ENCODE measurements around the gene VSNL1. TPM values are rescaled to one million over a fixed set of nuclear protein-coding genes. Genes with fewer than 3 reads are reported as not detected.
A peak's percentile ranks its signal among the peaks of the same experiment; 100 is the strongest.
"Not testable (repeated sequence)": the region's sequence is repeated elsewhere in the genome, so short reads cannot be mapped to it uniquely, and the experiment has no call there.

The VSNL1 gene
- total RNA-seq, 1 donor from 2014 or later, result 65.6 TPM

DNA sequence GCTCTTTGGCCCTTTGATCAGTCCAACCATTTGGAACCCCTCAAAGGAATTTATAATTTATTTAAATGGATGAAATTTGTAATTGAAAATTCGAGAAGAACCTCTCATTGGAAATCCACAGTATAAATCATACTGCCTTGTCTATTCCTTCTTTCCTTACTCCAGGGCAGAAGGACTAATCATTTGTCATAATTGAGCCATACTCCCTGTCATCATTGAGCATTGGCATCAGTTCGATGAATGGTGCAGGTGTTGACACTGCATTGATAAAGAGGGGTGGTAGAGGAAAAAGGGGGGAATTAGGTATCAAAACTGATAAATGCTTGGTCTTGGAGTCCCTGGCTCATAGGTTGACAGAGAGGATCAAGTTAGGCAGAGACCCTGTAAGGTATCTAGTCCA is 2.0 kb downstream of the VSNL1 start:
- ATAC-seq, result no peak

DNA sequence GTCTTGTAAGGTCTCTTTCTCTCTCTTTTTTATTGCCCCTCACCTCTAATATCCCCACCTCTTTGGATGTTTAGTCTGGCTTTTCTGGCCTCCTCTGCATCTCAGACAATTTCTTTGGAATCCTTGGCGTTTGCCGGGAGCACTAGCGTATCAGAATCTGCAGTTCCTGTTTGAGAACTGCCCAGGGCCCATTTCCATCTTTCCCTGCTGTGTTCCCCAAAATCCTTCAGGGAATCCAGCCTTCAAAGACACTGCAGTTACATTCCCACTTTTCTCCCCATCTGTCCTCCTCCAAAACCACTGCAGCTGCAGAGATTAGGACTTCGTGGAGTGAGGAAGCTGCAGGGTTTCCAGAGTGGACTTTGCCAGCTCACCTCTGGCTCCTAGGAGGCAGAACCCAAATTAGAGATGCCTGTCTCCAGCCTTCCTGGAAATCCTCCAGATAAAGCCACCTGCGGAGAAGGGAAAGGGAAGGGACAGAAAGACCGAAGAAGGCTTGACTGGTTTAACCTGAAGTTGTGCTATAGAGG is 2.7 kb downstream of the VSNL1 start:
- no peak for ATAC-seq

DNA sequence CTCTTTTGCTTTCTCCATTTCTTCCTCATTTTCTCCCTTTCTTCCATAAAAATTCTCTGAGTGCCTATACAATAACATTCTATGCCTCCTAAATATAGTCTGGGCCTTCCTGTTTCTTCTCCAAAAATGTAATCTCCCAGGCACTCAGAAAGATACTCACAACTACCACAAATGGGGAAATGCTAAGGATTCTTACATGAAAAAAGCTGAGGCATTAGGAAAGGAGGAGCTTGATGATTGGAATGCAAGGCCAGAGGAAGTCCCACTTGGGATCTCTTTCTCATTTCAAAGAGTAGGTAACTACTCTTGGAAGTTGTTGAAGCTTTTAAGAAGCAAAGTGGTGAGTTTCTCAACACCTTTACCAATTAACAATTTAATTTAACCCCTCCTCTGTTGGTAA is 3.4 kb downstream of the VSNL1 start:
- no peak for ATAC-seq

DNA sequence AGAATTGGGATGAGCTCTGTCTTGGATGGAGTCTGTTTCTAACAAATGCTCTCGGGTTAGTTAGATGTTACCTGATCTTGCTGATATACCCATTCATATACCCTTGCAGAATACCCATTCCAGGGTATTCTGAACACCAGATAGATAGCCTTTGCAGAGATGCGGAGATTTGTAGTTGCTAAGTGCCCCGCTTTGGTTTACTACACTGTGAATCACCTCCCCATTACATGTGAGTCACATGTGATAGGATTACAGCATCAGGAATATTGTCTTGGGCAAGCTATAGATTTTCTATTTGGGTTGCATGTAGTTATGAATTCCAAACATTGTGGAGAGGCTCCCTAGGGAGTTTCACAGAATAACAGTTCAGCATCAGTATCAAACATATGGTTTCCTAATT is 3.8 kb downstream of the VSNL1 start:
- peak; percentile 43 for ATAC-seq

DNA sequence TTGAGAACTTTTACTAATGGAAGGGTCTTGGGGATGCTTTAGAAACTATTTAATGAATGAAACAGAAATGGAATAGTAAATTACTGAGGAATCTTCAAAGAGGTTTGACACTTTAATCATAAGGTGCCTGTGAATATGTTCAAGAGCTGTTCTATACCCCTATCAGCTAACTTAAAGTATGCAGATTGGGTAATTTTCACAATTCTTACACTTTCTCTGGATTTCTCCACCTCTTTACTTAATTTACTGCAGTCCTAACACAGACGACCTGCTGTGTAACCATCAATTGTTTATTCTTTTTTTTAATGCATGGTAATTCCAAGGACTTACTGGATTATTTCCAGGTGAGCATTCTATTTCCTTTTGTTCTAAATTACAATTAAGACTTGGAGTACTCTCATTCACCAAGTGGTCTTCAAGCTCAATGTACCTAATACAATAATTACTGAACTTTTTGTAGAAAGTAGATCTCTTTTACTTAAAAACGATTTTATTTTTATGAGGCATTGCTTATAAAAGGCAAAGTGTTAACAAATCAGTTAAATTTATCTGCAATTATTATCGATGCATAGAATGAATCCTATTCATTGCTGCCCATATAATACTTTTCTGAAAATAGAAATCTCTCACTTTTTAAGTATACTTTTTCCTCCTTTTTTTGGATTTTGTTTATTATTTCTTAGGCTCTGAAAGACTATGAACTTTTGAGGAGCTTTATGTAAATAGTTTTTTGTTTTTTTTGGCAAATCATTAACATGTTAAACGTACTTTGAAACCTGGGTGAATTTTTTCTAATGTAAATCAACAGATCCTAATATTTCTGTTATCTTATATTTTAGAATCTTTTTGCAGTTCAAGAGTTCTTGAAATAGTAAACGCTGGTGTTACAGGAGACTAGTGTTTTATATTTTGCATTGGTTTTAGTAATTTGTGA is 5.5 kb downstream of the VSNL1 start:
- no peak for ATAC-seq

DNA sequence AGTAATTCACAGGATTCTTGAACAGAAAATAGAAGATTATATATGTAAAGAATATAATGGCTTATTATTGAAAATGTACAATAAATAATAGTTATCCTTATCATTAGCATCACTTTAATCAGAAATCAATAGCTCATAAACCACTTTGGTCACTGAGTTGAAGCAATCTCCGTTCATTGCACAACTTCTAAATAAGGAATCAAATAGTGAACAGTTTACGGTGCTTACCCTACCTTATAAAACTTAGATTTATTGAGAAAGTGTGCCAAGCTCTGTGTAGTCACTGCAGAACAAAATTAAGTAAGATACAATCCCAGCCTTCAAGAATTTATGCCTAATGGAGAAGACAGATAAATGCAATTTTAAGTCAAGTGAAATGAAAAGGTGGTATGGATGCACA is 6.7 kb downstream of the VSNL1 start:
- no peak for ATAC-seq

DNA sequence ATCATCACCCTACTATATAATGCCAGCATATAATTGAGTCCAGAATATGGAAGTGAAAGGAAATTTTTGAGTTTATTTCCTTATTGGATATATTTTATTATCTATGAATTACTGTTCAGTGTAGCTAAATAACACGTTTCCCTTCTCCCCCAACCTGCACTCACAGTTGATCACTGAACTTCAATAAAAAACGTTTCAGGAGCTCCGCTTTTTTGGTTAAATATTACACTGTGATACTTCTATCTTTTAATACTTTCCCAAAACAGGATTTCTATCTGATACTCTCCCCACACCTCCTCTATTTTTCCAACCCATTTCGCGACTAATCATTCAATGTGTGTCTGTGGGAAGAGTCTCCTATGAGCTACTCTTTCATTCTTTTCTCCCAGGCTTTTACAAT is 7.2 kb downstream of the VSNL1 start:
- no peak for ATAC-seq

DNA sequence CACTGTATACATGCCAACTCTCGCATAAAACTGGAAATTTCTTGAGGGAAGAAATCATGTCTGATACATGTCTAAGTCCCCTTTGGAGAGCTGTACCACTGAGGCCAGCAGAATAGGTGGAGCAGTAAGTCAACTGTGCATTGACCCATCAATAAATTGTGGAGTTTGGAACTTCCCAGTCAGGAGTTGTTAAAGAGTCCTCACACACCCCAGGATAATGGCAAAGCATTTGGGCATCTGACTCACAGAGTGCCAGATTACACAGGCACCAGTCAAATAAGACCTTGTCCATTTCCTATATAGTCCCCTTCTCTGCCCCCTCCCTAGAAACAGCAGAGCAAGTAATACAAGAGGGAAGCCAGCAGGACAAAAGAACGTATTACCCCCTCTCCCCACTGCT is 10.4 kb downstream of the VSNL1 start:
- peak; percentile 32 for ATAC-seq

DNA sequence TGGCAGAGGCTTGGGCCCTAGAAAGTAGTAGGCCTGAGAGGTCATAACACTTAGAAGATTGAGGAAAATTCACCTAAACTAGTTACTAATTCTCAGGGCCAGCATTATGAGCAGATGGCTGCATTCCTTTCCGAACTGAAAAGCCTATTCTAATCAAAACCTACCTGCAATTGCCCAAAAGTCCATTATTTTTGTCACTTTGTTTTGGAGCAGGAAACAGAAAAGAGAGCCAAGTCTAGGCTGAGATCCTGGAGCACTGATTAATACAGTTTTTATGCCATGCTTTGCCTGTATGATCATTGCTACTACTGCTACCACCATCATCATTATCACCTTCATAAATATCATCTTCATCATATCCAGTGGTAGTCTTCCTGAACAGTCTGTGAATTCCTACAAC is 14.7 kb downstream of the VSNL1 start:
- ATAC-seq, result no peak

DNA sequence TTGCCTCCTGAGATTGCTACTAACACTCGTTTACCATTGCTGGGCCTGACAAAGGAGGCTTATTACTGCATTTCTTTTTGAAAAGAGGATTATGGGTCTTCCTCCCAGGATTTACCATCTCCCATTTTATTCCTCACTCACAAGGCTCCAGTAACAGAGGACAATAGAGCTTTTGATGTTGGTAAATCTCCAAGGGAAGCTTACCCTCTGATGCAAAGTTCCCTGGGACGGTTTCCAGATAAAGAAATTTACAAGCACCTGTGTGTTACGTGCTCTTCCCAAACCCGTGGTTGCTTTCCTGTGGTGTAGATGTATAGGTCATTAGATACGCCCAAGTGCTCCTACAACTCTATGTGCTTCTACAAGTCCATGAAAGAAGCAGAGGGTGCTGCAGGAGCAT is 17.1 kb downstream of the VSNL1 start:
- peak; percentile 90 for ATAC-seq

DNA sequence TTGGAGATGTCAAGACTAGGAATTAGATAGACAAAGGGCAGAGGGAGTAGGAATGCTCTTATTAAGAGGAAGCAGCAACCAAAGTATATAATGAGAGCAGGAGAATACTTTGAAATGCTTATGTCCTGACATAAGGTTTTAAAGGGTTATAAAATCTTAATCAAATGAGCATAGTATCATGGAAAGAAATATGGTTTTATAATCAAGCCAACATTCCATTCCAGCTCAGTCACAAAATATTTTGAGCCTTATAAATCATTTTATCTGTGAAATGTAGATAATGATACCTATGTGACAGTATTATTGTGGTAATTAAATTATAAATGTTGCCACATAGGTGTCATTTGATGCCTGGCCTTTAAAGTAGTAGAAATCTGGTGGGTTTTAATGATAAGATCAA is 17.6 kb downstream of the VSNL1 start:
- no peak for ATAC-seq

DNA sequence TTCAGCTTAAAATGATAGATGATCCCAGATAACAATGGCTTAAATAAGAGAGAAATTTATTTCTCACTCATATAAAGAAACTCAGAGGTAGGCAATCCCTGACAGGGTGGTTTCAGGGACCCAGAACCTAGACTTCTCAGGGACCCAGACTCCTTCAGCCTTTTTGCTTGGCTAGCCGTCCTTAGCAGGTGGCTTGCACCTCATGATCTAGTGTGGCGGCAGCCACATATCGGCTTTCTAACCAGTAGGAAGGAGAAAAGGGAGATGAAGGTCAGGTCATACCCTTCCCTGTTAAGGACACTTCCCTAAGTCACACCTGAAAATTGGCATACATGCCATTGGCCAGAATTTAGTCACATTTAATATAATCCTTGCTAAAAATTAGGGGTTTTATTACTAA is 18.4 kb downstream of the VSNL1 start:
- no peak for ATAC-seq

DNA sequence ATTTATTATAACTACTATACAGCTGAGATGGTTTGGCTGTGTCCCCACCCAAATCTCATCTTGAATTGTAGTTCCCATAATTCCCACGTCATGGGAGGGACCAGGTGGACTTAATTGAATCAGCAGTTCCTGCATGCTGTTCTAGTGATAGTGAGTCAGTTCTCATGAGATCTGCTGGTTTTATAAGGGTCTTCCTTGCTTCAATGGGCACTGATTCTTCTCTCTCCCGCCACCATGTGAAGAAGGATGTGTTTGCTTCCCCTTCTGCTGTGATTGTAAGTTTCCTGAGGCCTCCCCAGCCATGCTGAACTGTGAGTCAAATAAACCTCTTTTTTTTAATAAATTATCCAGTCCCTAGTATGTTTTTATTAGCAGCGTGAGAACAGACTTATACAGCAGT is 25.2 kb downstream of the VSNL1 start:
- not testable (repeated sequence) for ATAC-seq

DNA sequence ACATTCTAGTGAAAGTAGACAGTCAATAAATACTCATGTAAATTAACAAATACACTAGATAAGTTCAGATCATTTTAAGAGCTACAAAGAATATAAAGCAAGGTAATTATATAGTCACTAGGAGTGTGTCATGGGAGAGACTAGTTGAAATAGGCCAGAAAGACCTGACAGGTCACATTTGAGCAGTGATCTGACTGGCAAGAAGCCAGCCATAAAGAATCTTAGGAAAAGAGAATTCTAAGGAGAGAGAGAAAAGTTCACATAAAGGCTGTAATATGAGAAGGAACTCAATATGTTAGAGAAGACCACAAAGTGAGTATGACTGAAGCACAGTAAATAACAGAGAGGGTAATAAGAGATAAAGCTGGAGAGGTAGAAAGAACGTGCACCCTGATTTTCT is 31.2 kb downstream of the VSNL1 start:
- peak; percentile 60 for ATAC-seq

DNA sequence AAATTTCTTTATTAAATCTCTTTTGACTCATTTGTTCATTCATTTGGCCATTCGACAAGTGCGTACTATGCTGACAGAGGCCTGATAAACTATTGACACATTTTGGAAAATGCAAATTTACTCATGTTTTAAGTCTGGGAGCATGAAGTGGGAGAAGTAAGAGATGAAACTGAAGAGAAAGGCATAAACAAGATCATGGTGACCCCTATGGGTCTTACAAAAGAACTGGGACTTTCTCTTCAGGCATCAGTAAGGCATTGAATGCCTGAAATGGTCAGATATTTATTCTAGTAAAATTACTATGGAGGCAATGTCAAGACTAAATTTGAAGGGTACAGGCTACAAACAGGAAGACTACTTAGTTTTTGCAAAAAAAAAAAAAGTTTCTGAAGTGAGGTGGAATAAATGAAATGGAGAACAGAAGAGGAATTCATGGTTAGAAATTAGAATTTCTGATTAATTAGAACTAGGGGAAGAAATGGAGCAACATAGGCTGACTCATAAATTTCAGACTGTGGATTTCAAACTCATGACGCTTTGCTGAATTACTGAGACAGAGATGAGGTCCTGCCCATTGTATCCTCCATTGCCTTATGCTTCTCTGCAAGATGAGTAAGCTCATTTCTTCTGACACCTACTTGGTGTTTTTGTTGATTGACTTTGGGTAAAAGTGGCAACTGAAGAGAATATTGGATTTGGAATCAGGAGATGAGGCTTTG is 32.7 kb downstream of the VSNL1 start:
- peak; percentile 79 for ATAC-seq

DNA sequence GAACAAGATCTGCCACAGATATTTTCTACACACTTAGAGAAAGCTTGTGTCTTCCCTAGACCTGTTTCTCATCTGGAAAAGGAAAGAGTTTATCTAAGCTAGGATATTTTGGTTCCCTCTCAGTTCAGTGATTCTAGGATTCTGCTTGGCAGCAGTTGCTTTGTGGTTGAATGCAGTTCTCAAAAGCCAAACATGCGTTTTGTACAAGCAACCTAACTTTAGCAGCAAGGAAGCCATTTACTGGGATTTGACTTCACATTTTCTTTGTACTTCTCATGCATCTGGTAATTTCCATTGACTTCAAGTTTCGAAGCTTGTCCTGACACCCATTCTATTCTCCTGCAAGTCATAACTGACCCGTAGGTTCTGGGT is 33.3 kb downstream of the VSNL1 start:
- no peak for ATAC-seq

DNA sequence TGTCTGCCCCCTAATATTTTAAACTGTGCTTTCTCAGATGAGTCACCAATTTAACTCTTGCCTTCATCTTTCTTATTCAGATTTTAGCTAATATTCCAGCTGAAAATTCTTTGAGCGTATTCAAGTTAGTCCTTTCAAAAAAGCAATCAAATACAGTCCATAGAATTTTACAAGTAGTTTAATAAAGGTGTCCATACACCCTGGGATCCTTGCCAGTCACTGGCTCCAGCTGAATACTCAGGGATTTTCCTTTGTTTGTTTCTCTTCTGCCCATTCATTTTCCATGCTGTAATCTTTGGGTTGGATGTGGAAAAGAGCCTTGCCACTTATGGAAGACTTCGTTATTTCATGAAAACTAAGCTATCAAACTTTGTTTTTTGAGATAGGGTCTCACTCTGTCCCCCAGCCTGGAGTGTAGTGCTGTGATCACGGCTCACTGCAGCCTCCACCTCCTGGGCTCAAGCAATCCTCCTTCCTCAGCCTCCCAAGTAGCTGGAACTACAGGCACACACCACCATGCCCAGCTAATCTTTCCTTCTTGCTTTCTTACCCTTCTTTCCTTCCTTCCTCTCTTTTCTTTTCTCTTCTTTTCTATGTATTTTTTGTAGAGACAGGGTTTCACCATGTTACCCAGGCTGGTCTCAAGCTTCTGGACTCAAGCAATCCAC is 34.0 kb downstream of the VSNL1 start:
- no peak for ATAC-seq

DNA sequence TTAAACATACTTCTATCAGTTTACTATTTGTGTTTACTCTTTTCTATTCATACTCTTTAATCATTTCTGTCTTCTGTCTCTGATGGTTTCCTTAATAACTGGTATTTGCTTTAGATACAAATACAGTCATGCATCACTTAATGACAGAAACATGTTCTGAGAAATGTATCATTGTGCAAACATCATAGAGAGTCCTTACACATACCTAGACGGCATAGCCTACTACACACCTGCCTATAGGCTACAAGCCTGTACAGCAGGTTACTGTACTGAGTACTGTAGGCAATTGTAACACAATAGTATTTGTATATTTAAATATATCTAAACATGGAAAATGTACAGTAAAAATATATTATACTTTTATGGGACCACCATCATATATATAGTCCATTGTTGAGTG is 36.3 kb downstream of the VSNL1 start:
- ATAC-seq, result peak; percentile 94

DNA sequence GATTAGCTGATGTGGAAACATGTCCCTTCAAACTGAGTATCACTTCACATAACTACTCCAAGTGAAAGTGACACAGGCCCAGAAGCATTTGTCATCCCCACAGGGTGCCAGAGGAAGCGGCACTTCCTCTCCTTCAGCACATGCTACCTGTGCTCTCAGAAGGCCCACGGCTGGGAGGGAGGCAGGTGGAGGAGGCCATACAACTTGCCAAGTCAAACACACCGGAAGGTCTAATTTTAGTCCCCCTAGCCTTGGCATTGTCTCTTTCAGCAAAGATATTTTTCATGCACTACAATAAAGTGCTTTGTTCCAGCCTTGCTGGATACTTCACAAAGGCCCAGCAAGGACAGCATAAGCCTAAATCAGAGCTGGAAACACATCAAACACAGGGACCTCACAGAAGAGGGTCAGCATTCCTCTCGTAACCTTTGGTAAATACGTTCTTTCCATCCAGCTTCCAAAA is 38.0 kb downstream of the VSNL1 start:
- ATAC-seq, result no peak

DNA sequence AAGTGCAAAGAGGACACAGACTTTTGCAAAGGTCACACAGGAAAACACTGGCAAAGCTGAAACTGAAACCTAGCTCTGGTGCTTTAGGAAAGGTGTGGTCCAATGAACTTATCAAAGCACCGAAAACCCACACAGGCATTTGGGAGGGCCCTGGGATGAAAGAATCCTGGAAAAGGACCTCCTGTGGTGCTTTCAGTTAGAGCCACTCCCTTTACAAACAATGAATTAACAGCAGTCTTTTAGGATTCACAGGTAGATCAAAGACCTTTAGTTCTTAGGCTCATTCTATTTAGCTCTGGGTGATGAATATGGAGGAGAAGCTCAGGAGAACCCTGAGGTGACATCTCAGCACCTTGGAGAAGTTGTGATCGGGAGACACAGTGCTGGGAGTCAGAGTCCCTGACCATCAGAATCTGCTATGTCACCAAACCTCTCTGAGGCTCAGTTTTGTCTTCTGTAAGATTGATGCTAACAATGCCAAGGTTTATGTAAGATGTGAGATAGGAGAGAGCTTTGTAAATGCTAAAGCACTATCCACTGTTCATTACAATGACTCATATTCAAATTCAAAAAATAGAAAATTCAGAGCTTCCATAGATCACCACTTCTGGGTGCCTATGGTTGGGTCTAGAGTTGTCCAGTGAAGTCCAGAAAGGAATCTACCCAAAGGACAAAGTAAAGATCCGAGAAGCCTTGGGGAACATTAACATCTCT is 39.3 kb downstream of the VSNL1 start:
- ATAC-seq, result peak; percentile 78

DNA sequence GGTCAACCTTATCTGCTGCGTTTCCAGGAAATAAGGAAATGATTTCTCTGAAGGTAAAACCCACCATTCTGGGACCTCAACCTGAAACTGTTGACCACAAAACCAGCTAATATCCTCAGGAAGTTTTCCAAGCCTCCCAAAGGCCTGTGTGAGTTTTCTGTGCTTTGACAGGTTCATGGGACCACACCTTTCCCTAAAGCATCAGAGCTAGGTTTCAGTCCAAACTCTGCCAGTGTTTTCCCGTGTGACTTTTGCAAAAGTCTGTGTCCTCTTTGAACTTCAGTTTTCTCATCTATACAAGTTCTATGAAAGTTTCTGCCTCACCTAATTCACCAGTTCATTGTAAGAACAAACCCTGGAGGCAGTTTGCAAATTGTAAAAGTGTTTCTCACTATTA is 39.8 kb downstream of the VSNL1 start:
- ATAC-seq, result peak; percentile 67

DNA sequence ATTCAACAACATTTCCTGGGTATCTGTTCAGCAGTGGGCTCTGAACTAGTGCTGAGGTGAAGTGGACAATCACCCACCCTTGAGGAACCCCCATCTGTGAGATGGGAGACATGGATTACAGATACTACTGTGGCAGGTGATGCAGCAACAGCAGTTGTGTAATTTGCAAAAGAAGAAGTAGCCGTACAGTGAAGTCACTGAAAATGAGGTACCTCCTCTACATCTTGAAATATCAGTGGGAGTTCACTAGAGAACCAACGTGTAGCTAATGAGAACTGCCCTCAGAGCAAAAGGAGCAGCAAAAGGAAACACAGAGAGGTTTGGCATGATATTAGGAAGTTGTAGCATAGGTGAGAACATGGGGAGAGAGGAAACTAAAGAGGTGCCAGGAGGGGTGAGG is 41.3 kb downstream of the VSNL1 start:
- no peak for ATAC-seq

DNA sequence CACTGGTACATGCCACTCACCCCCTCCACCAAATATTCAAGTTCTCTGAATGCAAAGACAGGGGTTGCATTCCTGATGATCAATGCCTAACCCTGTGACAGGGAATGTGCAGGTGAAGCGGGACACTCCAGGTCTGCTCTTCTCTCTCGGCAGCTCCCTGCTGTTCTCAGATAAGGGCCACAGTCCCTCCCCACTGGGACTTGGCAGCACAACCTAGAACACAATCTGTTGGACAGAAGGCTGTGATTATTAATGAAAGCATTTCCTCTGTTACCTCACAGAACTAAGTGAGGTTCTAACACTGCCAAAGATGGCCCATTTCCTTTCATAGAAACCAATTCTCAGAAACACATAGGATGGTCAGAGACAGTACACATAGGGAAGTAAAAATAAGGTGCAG is 42.7 kb downstream of the VSNL1 start:
- no peak for ATAC-seq
